Measurements from ENCODE around the gene FAM163B.
A peak's percentile ranks its signal among the peaks of the same experiment; 100 is the strongest.

The FAM163B gene

DNA sequence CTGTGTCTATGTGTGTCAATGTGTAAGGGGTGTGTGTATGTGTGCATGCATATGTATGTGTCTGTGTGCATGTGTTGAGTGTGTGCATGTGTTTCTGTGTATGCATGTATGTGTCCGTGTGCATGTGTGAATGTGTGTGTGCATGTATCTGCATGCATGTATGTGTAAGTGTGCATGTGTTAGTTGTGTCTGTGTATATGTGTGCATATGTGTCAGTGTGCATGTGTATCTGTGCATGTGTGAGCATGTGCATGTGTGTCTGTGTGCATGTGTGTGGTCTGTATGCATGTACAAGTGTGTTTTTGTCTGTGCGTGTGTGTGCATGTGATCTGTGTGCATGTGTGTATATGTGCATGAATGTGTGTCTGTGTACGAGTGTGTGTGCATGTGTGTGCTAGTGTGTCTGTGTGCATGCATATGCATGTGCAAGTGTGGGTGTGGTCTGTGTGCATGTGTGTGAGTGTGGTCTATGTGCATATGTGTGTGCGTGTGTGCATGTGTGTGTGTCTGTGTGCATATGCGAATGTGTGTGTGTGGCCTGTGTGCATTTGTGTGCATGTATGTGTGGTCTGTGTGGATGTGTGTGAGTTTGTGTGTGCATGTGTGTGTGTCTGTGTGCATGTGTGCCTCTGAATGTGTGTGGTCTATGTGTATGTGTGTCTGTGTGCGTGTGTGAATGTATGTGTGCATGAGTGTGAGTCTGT is 9.6 kb downstream of the FAM163B start:
- no peak for DNase-seq (ENCODE audit: low read depth in 2 of 2)

GRCh38 chr9:133598978-133599377 is 10.2 kb downstream of the FAM163B start:
- no peak for DNase-seq (ENCODE audit: low read depth in 2 of 2)

DNA sequence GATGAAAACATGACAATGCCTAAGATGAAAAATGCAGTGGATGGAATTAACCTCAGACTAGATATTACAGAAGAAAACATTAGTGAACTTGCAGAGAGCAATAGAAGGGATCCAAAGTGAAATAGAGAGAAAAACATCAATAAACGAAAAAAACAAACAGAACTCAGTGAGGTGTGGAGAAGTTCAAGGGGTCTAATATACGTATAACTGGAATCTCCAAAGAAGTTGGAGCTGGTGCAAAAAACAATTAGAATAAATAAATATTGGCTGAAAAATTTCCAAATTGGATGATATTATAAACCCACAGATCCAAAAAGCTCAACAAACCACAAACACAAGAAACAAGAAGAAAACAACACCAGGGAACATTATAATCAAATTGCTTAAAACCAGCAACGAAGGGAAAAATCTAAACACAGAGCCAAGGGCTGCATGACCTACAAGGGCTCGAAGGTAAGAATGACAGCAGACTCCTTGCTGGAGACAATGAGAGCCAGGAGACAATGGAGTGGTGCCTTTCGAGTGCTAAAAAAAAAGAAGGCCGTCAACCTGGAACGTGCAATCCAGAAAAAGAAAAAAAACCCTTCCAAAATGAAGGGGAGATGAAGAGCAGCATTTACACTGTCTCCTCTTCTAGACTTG is 11.8 kb downstream of the FAM163B start:
- DNase-seq (ENCODE audit: low read depth in 2 of 2): no peak

- no peak for DNase-seq (ENCODE audit: low read depth in 2 of 2)
Measured at GRCh38 chr9:133595910-133596309, 13.3 kb downstream of the FAM163B start.

GRCh38 chr9:133594310-133594709 is 14.9 kb downstream of the FAM163B start:
- no peak for DNase-seq (ENCODE audit: low read depth in 2 of 2)

- DNase-seq (ENCODE audit: low read depth in 2 of 2): no peak
Measured at GRCh38 chr9:133593587-133594253, 15.5 kb downstream of the FAM163B start.

DNA sequence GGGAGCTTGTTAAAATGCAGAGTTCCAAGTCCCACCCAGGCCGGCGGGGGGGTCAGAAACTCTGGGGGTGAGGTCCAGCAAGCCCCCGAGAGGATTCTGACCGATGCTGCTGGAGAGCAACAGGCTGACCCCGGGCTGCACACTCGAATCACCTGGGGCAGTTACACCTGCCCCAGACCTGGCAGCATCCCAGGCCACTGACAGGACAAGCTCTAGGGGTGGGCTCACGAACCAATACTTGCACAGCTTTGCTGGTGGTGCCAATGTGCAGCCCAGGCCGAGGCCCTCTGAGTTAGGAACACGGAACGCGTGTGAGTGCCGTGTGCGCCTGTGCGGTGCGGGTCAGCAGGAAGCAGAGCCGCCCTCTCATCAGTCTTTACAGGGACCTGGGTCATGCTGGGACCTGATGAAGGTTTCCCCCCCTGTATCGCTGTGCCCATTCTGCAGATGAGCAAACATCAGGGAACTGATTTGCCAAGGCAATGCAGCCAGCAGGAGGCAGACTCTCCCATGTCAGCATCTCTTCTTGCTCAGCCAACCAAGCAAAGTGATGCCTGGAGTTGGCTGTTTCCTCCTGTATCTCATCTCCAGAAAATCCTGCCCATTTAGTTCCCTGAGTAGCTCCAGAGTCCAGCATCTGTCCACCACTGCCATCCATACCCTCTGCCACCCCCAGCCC is 16.3 kb downstream of the FAM163B start:
- DNase-seq (ENCODE audit: low read depth in 2 of 2): no peak

GRCh38 chr9:133591985-133592384 is 17.2 kb downstream of the FAM163B start:
- no peak for DNase-seq (ENCODE audit: low read depth in 2 of 2)

- no peak for DNase-seq (ENCODE audit: low read depth in 2 of 2)
Measured at GRCh38 chr9:133591116-133591910, 17.9 kb downstream of the FAM163B start.

DNA sequence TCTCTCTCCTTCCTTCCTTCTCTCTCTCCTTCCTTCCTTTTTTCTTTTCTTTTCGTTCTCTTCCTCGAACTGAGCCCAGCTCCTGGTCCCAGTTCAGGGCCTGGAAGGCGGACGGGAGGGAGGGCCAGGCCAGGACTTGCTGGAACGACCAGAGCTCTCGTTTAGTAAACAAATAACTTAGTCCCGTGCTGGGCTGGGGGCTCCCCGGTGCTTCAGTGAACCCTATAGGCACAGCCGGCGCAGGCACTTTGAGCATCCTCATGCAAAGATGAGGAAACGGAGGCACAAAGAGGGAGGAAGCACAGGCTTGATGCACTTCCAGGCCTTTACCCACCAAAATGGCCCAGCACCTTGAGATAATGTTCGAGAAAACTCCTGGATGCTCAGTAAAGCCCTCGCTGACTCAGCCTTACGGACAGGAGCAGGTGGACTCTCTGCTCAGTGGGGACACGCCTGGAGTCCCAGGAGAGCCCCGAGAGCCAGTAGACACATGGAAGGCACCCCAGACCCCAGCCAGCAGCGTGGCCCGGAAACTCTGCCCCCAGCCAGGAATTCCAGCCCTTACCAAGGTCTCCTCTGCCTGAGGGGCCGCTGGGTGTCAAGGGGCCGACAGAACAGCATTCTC is 18.8 kb downstream of the FAM163B start:
- DNase-seq (ENCODE audit: low read depth in 2 of 2): no peak

- peak; percentile 42 to 43 for DNase-seq (ENCODE audit: low read depth in 2 of 2)
Measured at GRCh38 chr9:133589454-133590227, 19.5 kb downstream of the FAM163B start.

GRCh38 chr9:133587466-133587865 is 21.7 kb downstream of the FAM163B start:
- no peak for DNase-seq (ENCODE audit: low read depth in 2 of 2)

DNA sequence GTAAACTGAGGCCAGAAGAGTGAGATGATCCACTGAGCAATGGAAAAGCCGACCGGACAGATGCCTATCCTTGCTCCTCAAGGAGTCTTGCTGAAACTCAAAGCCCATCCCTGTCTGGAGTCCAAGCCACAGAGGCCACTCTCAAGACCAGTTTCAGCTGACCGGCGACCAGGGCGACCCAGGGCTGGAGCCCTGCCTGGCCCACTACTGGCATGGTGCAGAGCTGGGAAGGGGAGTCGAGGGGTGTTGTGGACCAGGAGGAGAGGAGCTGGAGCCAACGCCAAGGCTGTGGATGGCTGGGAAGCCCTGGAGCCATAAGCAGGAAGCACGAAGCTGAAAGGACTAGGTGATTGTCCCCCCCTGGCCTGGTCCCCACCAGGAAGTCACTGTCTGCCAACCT is 22.1 kb downstream of the FAM163B start:
- no peak for DNase-seq (ENCODE audit: low read depth in 2 of 2)

DNA sequence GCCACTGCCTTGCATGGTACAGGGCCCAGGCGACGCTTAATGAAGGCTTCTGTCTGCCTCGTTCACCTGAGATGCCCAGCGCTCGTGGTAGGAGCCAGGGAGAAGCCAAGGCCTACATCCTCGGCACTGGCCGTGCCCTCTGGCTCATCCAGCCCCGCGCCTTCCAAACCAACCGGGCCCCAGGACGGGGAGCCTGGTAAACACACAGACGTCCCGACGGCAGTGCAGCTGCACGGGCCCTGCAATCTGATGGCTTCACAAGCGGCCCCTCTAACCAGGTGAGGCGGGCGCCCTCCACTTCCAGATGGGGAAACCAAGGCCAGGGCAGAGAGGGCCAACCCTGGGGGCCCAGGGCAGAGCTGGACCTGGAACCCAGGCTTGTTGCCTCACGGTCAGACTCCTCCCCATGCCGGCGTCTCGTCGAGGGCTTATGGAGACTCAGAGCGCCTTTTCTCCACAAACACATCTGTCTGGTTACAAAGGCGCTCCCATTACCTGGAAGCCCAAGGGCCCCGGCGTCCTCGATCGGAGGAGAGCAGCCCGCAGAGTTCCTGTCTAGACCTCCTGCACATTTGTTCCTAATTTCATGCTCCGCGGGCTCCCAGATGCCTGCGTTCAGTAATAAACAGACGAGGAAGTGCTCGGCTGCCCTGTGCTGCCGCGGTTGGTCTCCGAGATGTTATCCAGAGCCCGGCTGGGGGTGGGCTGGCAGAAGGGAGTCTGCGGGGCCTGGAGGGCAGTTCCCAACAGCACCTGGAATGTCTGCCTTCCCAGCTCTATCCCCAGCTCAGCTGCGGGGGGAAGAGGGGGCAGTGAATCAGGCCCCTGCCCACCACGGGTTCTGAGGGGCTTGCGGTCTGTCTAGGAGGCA is 23.5 kb downstream of the FAM163B start:
- no peak for DNase-seq (ENCODE audit: low read depth in 2 of 2)

DNA sequence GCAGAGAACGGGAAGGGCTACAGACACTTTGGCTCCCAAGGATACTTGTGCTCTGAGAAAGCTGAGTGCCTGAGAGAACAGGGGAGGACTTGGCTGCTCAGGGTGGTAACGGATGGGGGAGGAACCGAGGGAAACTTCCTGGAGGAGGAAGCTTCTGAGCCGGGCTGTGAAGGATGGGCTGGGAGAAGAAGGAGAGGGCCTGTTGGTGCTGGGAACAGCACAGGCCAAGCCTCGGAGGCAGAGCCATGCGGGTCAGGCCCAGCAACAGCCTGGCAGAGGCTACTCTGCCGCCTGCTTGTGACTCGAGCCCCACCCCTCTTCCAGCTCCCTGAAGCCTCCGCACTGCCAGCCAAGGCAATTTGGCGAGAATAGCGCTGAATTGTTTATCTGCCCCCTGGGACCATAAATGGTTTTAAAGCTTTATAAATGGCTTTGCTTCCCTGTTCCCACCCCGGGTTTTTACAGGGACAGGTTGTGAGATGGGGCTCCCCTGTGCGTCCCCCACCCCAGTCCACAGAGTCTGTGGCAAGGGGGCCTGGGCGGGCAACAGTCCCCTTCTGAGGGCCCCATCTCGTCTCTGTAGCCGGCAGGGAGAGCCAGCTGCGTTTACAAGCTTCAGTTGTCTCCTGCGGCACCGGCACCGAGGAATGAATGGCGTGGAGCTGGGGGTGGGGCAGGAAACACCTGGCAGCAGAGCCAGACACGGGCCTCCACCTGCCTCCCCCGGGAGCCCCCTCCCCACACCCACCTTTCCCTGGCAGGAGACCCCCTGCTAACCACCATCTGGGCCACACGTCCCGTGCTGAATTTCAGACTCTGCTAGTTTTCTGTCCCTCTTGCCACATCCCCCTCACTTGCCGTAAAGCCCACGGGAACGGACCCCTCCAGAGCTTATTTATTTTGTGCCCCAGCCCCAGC is 24.4 kb downstream of the FAM163B start:
- DNase-seq (ENCODE audit: low read depth in 2 of 2): no peak

DNA sequence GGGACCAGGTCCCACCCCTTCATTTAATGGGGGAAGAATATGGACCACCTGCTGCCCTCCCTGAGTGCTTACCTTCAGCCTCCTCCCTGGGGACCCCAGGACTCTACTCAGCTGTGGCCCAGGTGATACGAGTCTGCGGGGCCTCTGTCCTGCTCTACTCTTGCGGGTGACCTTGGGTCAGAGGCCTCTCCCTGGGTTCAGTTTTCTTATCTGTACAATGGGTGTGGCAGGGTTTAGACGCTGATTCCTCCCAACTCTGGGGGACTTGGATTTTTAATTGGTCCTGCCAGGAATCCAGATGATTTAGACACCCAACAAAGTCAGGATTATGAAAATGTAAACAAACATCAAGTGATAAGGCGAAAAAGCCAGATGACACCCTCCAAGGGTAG is 25.0 kb downstream of the FAM163B start:
- no peak for DNase-seq (ENCODE audit: low read depth in 2 of 2)

- no peak for DNase-seq (ENCODE audit: low read depth in 2 of 2)
Measured at GRCh38 chr9:133583586-133583985, 25.6 kb downstream of the FAM163B start.

- DNase-seq (ENCODE audit: low read depth in 2 of 2): no peak
Measured at GRCh38 chr9:133583111-133583510, 26.1 kb downstream of the FAM163B start.
